CMK (cell line): ENCODE measurements around the gene MASTL.

Experiments used
- DNase-seq: peaks from one replicate; pipeline ENCODE4 v3.0.0-alpha.2; 2010; ENCODE audit warnings: low read depth

MASTL gene

DNA sequence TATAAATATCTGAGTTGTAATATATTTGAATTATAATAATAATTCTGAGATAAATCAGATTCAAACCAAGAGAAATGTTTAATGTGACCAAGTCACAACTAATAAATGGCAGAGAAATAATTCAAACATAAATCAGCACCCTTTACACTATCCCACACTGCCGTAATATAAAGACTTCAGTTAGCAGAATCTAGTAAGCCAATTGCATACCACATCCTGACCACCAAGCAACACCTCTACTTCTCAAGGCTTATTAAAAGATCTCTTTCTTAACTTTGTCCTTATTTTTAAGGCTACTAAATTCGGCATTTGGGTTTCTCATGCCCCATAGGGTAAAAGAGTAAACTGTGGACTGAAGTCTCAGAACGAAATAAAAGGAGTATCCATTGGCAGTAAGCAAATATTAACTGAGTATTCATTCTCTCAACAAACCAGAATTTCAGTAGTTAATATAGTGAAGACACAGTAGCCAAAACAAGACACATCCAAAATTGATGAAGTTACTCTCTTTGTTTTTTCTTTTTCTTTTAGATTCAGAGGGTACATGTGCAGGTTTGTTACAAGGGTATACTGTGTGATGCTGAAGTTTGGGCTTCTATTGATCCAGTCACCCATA, 70.6 kb downstream of the MASTL start:
- no peak for DNase-seq

DNA sequence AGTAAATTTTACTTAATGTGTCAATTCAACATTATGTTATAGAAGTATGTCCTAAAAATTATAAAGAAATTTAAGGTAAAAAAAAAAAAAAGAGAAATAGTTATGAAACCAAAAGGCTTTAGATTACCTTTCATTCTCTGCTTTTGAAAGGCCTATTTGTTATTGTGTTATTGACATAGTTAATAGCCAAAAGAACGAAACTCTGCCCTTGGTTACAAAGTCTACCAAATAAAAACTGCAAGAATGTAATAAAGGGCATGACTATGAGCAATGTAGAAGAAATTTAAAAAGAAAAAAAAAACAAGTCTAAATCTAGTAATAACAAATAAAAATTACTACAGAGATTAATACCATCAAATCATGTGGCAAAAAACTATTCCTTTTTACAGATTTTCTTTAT, 74.9 kb downstream of the MASTL start:
- no peak for DNase-seq

- no peak for DNase-seq
These were observed 80.6 kb downstream of the MASTL start for GRCh38 chr10:27235706-27236105.
